K562 (cell line): ENCODE data around the gene TNPO2. TPM values are rescaled to one million over a fixed set of nuclear protein-coding genes. Genes with fewer than 3 reads are reported as not detected.

ENCODE experiments used
- CREB1 ChIP-seq, 2 experiments: sonication (generic) in 1 of 2; formaldehyde crosslinking in 1 of 2; IDR thresholded peaks; 2 replicates each; pipeline versions ENCODE4 v1.6.1 to v1.8.0; 2012 to 2022; ENCODE audit warnings: inconsistent platforms in 1 of 2, mild to moderate bottlenecking in 1 of 2, missing genetic modification reagents in 1 of 2, moderate library complexity in 1 of 2
- ETV5 ChIP-seq: sonication (generic); formaldehyde crosslinking; IDR thresholded peaks from 2 replicates; pipeline ENCODE4 v1.4.0; 2020; ENCODE audit warnings: low read depth, mild to moderate bottlenecking, missing genetic modification reagents
- FIP1L1 ChIP-seq: fragments of 200-400 bp; formaldehyde crosslinking; IDR thresholded peaks from 2 replicates; pipeline ENCODE4 v1.6.1; 2018; ENCODE audit warnings: mild to moderate bottlenecking, low read depth, low read length; ENCODE audit not compliant: poor library complexity, severe bottlenecking
- FOXA1 ChIP-seq: fragments of 450-650 bp; IDR thresholded peaks from 2 replicates; pipeline ENCODE4 v1.6.1; 2016; ENCODE audit warnings: mild to moderate bottlenecking, borderline replicate concordance
- HNRNPUL1 ChIP-seq: fragments of 200-400 bp; formaldehyde crosslinking; IDR thresholded peaks from 2 replicates; pipeline ENCODE4 v1.6.1; 2017; ENCODE audit warnings: low read length
- MBD2 ChIP-seq: sonication (generic); IDR thresholded peaks from 2 replicates; pipeline ENCODE4 v1.6.1; 2016; ENCODE audit warnings: low read depth, borderline replicate concordance
- NR2C1 ChIP-seq, 2 experiments: fragments of 450-650 bp; IDR thresholded peaks; 2 replicates each; pipeline ENCODE4 v1.6.1; 2017; ENCODE audit warnings: mild to moderate bottlenecking in 2 of 2, antibody characterized with exemption in 1 of 2, inconsistent platforms in 1 of 2, missing compliant biosample characterization in 1 of 2, missing genetic modification characterization in 1 of 2
- PHF20 ChIP-seq: fragments of 450-650 bp; IDR thresholded peaks from 2 replicates; pipeline ENCODE4 v1.6.1; 2018; ENCODE audit not compliant: partially characterized antibody
- POLR2B ChIP-seq: fragments of 450-650 bp; IDR thresholded peaks from 2 replicates; pipeline ENCODE4 v1.6.1; 2018; ENCODE audit warnings: low read depth; ENCODE audit not compliant: partially characterized antibody
- SFPQ ChIP-seq: fragments of 200-400 bp; formaldehyde crosslinking; IDR thresholded peaks from 2 replicates; pipeline ENCODE4 v1.6.1; 2017; ENCODE audit warnings: mild to moderate bottlenecking, low read depth, low read length, moderate library complexity
- SIX5 ChIP-seq, 2 experiments: IDR thresholded peaks; 2 replicates each; pipeline ENCODE4 v1.6.1; 2011; ENCODE audit warnings: low read length in 2 of 2, borderline replicate concordance in 1 of 2, low read depth in 1 of 2, mild to moderate bottlenecking in 1 of 2, moderate library complexity in 1 of 2; ENCODE audit not compliant: insufficient read depth in 1 of 2
- TCF3 ChIP-seq: sonication (generic); formaldehyde crosslinking; IDR thresholded peaks from 2 replicates; pipeline ENCODE4 v1.4.0; 2020; ENCODE audit warnings: mild to moderate bottlenecking, missing genetic modification reagents
- XRCC4 ChIP-seq: IDR thresholded peaks from one replicate; pipeline ENCODE4 v1.6.1; 2011; ENCODE audit not compliant: insufficient read depth, insufficient read length; ENCODE audit errors: extremely low read depth
- ZBTB11 ChIP-seq, 3 experiments: fragments of 200-800 bp in 1 of 3; fragments of 250-450 bp in 1 of 3; fragments of 450-650 bp in 1 of 3; sonication (Bioruptor Pico) in 1 of 3; sonication (Bioruptor generic) in 1 of 3; formaldehyde crosslinking in 1 of 3; IDR thresholded peaks; 2 replicates each; pipeline versions ENCODE4 v1.6.1 to v1.8.0; 2016 to 2022; ENCODE audit warnings: mild to moderate bottlenecking in 2 of 3, missing genetic modification characterization in 2 of 3, missing compliant biosample characterization in 1 of 3, moderate library complexity in 1 of 3
- ZC3H11A ChIP-seq: IDR thresholded peaks from 2 replicates; pipeline ENCODE4 v1.6.1; 2012; ENCODE audit warnings: low read depth, low read length, improper control_type of control experiment
- ZNF197 ChIP-seq: fragments of 200-800 bp; sonication (Bioruptor generic); IDR thresholded peaks from 2 replicates; pipeline ENCODE4 v1.6.1; 2016; ENCODE audit warnings: low read depth, missing genetic modification characterization, missing compliant biosample characterization
- ZNF311 ChIP-seq: fragments of 250-450 bp; sonication (Bioruptor Pico); IDR thresholded peaks from 2 replicates; pipeline ENCODE4 v1.4.0; 2020; ENCODE audit warnings: mild to moderate bottlenecking, moderate library complexity
- ZNF354B ChIP-seq: fragments of 250-450 bp; sonication (Bioruptor Pico); IDR thresholded peaks from 2 replicates; pipeline ENCODE4 v1.4.0; 2020
- ZNF668 ChIP-seq: fragments of 250-450 bp; sonication (Bioruptor Pico); IDR thresholded peaks from 2 replicates; pipeline ENCODE4 v1.8.0; 2022; ENCODE audit warnings: mild to moderate bottlenecking, inconsistent platforms
- ZZZ3 ChIP-seq: fragments of 450-650 bp; IDR thresholded peaks from 2 replicates; pipeline ENCODE4 v1.6.1; 2016; ENCODE audit warnings: antibody characterized with exemption, mild to moderate bottlenecking, moderate library complexity
- polyA plus RNA-seq, 8 experiments: library from polyadenylated mRNA; depleted of rRNA in 4 of 8; stranded (reverse) in 5 of 8; unstranded in 3 of 8; fragments of >200 nt; fragmentation: Nextera tagmentation in 2 of 8; fragmentation: Illumina TruSeq in 1 of 8; extraction: Ambion mirVana in 2 of 8; extraction: Trizol in 1 of 8; gene quantifications; 2 replicates each; pipeline versions ENCODE4 v1.2.1 to v1.2.3, GENCODE V29; 2011 to 2014; ENCODE audit warnings: inconsistent platforms in 1 of 8, missing spikeins in 1 of 8
- total RNA-seq, 7 experiments: library from RNA; depleted of rRNA in 6 of 7; stranded (reverse); fragments of >200 nt in 6 of 7; fragmentation: Illumina TruSeq in 2 of 7; extraction: Trizol in 2 of 7; gene quantifications; 2 replicates each; pipeline versions ENCODE4 v1.2.1 to v1.2.3, GENCODE V29; 2011 to 2021; ENCODE audit warnings: low replicate concordance in 1 of 7
- TF ChIP-seq, protein P1 (sequence below), 2 experiments: fragments of 250-450 bp in 1 of 2; fragments of 450-650 bp in 1 of 2; sonication (Bioruptor Pico) in 1 of 2; IDR thresholded peaks; 2 replicates each; pipeline versions ENCODE4 v1.6.1 to v1.8.0; 2016 to 2021; ENCODE audit warnings: mild to moderate bottlenecking in 2 of 2, moderate library complexity in 2 of 2, missing compliant biosample characterization in 1 of 2, missing genetic modification characterization in 1 of 2

The TNPO2 gene
- total and polyA plus RNA-seq, 9 of the 15 experiments (the other 6 are each of a cell fraction or from before 2014, with no cell fraction given), result 6.0 to 126 (median 53.8) TPM

GRCh38 chr19:12757544-12758274 is 34.0 kb upstream of the TNPO2 start (continued):
- TF ChIP-seq, protein P1, sequence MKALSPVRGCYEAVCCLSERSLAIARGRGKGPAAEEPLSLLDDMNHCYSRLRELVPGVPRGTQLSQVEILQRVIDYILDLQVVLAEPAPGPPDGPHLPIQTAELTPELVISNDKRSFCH (CRISPR knock-in tag; IDR thresholded peaks at IDR 0.05), result no peak
- TF ChIP-seq, protein P1 (tag; IDR thresholded peaks at IDR 0.05), result no peak
- TF ChIP-seq ZNF197 (CRISPR knock-in tag) (no peak), XRCC4 (no peak), HNRNPUL1 (no peak), POLR2B (no peak), ZBTB11 (CRISPR knock-in tag; IDR thresholded peaks at IDR 0.05) (no peak), ZNF668 (CRISPR knock-in tag) (no peak), FOXA1 (no peak), MBD2 (no peak), ZZZ3 (no peak), ZNF311 (CRISPR knock-in tag) (no peak), TCF3 (CRISPR knock-in tag) (no peak), PHF20 (no peak), ZC3H11A (no peak), SIX5 (IDR thresholded peaks at IDR 0.05; ENCODE audit: borderline replicate concordance in 1 of 2, insufficient read depth in 1 of 2, low read depth in 1 of 2, low read length in 2 of 2) (no peak), FIP1L1 (peak; percentile 81), ETV5 (CRISPR knock-in tag) (no peak), NR2C1 (IDR thresholded peaks at IDR 0.05) (no peak), NR2C1 (tag; IDR thresholded peaks at IDR 0.05) (no peak), ZNF354B (no peak), SFPQ (no peak), CREB1 (IDR thresholded peaks at IDR 0.05) (no peak), CREB1 (CRISPR knock-in tag; IDR thresholded peaks at IDR 0.05) (peak; percentile 46; the same call in 1 of the 2 replicates)
